SK-N-SH treated with all-trans-retinoic acid at 6 μM for 48 hours (cell line): ENCODE data around the gene DCAF6.

Source experiments
- SNAI2 ChIP-seq: fragments of 250-450 bp; sonication (Bioruptor Pico); IDR thresholded peaks from 2 replicates; pipeline ENCODE4 v1.5.0; 2020; ENCODE audit warnings: mild to moderate bottlenecking, moderate library complexity
- TF ChIP-seq, protein P1 (sequence below): fragments of 250-450 bp; sonication (Bioruptor Pico); IDR thresholded peaks from 2 replicates; pipeline ENCODE4 v1.8.0; 2020; ENCODE audit warnings: mild to moderate bottlenecking, moderate library complexity, borderline replicate concordance
- TF ChIP-seq, protein P2 (sequence below): fragments of 250-450 bp; sonication (Bioruptor Pico); IDR thresholded peaks from 2 replicates; pipeline ENCODE4 v1.5.0; 2020; ENCODE audit warnings: mild to moderate bottlenecking, moderate library complexity

DNA sequence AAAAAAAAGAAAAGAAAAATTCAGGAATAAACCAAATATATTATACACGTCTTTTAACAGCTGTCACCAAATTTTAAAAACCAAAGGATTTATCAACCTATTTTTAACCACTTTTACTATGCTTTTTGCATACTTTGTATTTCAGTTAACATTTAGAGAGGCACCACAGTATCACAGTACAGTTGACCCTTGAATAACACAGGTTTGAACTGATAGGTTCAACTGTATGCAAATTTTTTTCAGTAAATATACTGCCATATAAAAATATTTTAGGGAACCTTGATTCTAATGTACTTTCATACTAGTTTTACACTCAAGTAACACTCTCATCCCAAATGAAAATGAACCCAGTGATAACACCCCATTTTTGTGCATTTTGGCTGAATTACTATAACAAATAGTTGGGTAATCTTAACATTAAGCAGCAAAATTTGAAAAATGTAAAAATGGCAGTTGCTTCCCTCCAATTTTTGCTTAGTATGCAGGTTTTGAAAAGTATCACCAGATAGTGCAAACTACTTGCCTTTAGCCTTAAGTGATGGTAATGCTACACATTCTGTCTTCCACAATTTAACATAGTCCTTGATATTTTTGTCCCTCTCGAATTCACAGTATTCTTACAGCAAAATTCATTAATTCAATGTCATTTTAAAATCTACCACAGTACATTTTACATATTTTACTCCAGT, 11.8 kb upstream of the DCAF6 start:
- TF ChIP-seq, protein P1, sequence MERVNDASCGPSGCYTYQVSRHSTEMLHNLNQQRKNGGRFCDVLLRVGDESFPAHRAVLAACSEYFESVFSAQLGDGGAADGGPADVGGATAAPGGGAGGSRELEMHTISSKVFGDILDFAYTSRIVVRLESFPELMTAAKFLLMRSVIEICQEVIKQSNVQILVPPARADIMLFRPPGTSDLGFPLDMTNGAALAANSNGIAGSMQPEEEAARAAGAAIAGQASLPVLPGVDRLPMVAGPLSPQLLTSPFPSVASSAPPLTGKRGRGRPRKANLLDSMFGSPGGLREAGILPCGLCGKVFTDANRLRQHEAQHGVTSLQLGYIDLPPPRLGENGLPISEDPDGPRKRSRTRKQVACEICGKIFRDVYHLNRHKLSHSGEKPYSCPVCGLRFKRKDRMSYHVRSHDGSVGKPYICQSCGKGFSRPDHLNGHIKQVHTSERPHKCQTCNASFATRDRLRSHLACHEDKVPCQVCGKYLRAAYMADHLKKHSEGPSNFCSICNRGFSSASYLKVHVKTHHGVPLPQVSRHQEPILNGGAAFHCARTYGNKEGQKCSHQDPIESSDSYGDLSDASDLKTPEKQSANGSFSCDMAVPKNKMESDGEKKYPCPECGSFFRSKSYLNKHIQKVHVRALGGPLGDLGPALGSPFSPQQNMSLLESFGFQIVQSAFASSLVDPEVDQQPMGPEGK (CRISPR knock-in tag): no peak
- TF ChIP-seq, protein P2, sequence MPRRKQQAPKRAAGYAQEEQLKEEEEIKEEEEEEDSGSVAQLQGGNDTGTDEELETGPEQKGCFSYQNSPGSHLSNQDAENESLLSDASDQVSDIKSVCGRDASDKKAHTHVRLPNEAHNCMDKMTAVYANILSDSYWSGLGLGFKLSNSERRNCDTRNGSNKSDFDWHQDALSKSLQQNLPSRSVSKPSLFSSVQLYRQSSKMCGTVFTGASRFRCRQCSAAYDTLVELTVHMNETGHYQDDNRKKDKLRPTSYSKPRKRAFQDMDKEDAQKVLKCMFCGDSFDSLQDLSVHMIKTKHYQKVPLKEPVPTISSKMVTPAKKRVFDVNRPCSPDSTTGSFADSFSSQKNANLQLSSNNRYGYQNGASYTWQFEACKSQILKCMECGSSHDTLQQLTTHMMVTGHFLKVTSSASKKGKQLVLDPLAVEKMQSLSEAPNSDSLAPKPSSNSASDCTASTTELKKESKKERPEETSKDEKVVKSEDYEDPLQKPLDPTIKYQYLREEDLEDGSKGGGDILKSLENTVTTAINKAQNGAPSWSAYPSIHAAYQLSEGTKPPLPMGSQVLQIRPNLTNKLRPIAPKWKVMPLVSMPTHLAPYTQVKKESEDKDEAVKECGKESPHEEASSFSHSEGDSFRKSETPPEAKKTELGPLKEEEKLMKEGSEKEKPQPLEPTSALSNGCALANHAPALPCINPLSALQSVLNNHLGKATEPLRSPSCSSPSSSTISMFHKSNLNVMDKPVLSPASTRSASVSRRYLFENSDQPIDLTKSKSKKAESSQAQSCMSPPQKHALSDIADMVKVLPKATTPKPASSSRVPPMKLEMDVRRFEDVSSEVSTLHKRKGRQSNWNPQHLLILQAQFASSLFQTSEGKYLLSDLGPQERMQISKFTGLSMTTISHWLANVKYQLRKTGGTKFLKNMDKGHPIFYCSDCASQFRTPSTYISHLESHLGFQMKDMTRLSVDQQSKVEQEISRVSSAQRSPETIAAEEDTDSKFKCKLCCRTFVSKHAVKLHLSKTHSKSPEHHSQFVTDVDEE (CRISPR knock-in tag): no peak
- TF ChIP-seq SNAI2 (CRISPR knock-in tag): no peak
